NCI-H748 (cell line): ENCODE data around the gene PDE6A.

ENCODE experiments used
- DNase-seq: peaks from one replicate; lab custom pipeline; 2025; ENCODE audit not compliant: unreplicated experiment; lab: John Stamatoyannopoulos, UW

Gene PDE6A

GRCh38 chr5:149839761-149840160 lies 104.8 kb downstream of the PDE6A start:
- no peak for DNase-seq

GRCh38 chr5:149838881-149839739 lies 105.5 kb downstream of the PDE6A start:
- no peak for DNase-seq

GRCh38 chr5:149837680-149838269 lies 106.8 kb downstream of the PDE6A start:
- DNase-seq = peak; percentile 68

- no peak for DNase-seq
Measured at GRCh38 chr5:149836451-149837139, 108.0 kb downstream of the PDE6A start.

GRCh38 chr5:149834246-149834855 lies 110.2 kb downstream of the PDE6A start:
- DNase-seq = peak; percentile 83

GRCh38 chr5:149833116-149833827 lies 111.3 kb downstream of the PDE6A start:
- no peak for DNase-seq

- no peak for DNase-seq
Measured at GRCh38 chr5:149832636-149833035, 112.0 kb downstream of the PDE6A start.

- no peak for DNase-seq
Measured at GRCh38 chr5:149831492-149831891, 113.1 kb downstream of the PDE6A start.

- DNase-seq = no peak
Measured at GRCh38 chr5:149830579-149830978, 114.0 kb downstream of the PDE6A start.

- DNase-seq = peak; percentile 28
Measured at GRCh38 chr5:149829954-149830353, 114.6 kb downstream of the PDE6A start.

- DNase-seq = peak; percentile 83
Measured at GRCh38 chr5:149828161-149829011, 116.2 kb downstream of the PDE6A start.

GRCh38 chr5:149827546-149827945 lies 117.0 kb downstream of the PDE6A start:
- no peak for DNase-seq

- no peak for DNase-seq
Measured at GRCh38 chr5:149827086-149827485, 117.5 kb downstream of the PDE6A start.

- DNase-seq = no peak
Measured at GRCh38 chr5:149826574-149826973, 118.0 kb downstream of the PDE6A start.

- no peak for DNase-seq
Measured at GRCh38 chr5:149824846-149825245, 119.7 kb downstream of the PDE6A start.

- no peak for DNase-seq
Measured at GRCh38 chr5:149824120-149824519, 120.5 kb downstream of the PDE6A start.

GRCh38 chr5:149823375-149823774 lies 121.2 kb downstream of the PDE6A start:
- no peak for DNase-seq

GRCh38 chr5:149822301-149822700 lies 122.3 kb downstream of the PDE6A start:
- no peak for DNase-seq

GRCh38 chr5:149820536-149821510 lies 123.8 kb downstream of the PDE6A start:
- DNase-seq = no peak
